Natural killer cell treated with Interleukin-12 subunit alpha and Interleukin-12 subunit beta and Interleukin-15 and Interleukin-18, amount 100 ng/mL, for 72 hours (primary cell): ENCODE data around the gene PDZD4. TPM values are rescaled to one million over a fixed set of nuclear protein-coding genes. Genes with fewer than 3 reads are reported as not detected.

ENCODE experiments used
- ATAC-seq, 2 donors: fragments of 150-1000 bp; cut with Tn5 transposase in 1 of 2; sonication (Bioruptor Pico), chemical (Tn5 transposase) in 1 of 2; 2 replicates each; pipeline ENCODE4 v1.10.0; 2021
- DNase-seq: peaks from one replicate; pipeline ENCODE4 v3.0.0; 2022; ENCODE audit warnings: low spot score
- H3K27ac Mint-ChIP-seq, 2 donors: 1 replicate in 1 of 2; 2 replicates in 1 of 2; pipeline ENCODE4 v1.8.0; 2022; ENCODE audit warnings: mixed read lengths in 2 of 2, mild to moderate bottlenecking in 1 of 2, moderate library complexity in 1 of 2
- H3K27me3 Mint-ChIP-seq, 2 donors: 1 replicate in 1 of 2; 2 replicates in 1 of 2; pipeline ENCODE4 v1.8.0; 2022; ENCODE audit warnings: mixed read lengths in 2 of 2
- H3K36me3 Mint-ChIP-seq: one replicate; pipeline ENCODE4 v1.8.0; 2022; ENCODE audit warnings: mixed read lengths
- H3K4me1 Mint-ChIP-seq, 2 donors: 1 replicate in 1 of 2; 2 replicates in 1 of 2; pipeline ENCODE4 v1.8.0; 2022; ENCODE audit warnings: low read depth in 2 of 2, mixed read lengths in 2 of 2, mild to moderate bottlenecking in 1 of 2
- H3K4me3 Mint-ChIP-seq: one replicate; pipeline ENCODE4 v1.8.0; 2022; ENCODE audit warnings: mixed read lengths
- H3K9me3 Mint-ChIP-seq: 2 replicates; pipeline ENCODE4 v1.8.0; 2022; ENCODE audit warnings: mixed read lengths
- total RNA-seq, 2 donors: library from RNA; stranded (reverse); gene quantifications; one replicate each; pipeline ENCODE4 v1.2.3, GENCODE V29; 2022

PDZD4 gene
- total RNA-seq, 2 donors from 2014 or later, result 2.2 to 2.7 TPM

GRCh38 chrX:153844509-153845082, 14.3 kb upstream of the PDZD4 start:
- no peaks in the 10 kb centered on the region for H3K4me1 Mint-ChIP-seq
- no peak overlapping the region for H3K27ac Mint-ChIP-seq
- H3K36me3 Mint-ChIP-seq, result no peaks in the 10 kb centered on the region
- ATAC-seq, result no peak
- no peak for DNase-seq
- H3K4me3 Mint-ChIP-seq, result no peak overlapping the region
- H3K27me3 Mint-ChIP-seq, result peaks cover 7 to 16% of the 10 kb centered on the region in 2 donors
- no peaks in the 10 kb centered on the region for H3K9me3 Mint-ChIP-seq

- Mint-ChIP-seq H3K4me3 (no peak overlapping the region), H3K4me1 (peaks cover 0 to 3% of the 10 kb centered on the region in 2 donors), H3K9me3 (no peaks in the 10 kb centered on the region), H3K27me3 (peaks cover 0 to 12% of the 10 kb centered on the region in 2 donors), H3K36me3 (no peaks in the 10 kb centered on the region), H3K27ac (no peak overlapping the region)
- ATAC-seq (no peak), DNase-seq (no peak)
Observed at GRCh38 chrX:153836921-153837320, 6.6 kb upstream of the PDZD4 start.

GRCh38 chrX:153832728-153833127, 2.4 kb upstream of the PDZD4 start:
- Mint-ChIP-seq H3K36me3 (no peaks in the 10 kb centered on the region), H3K9me3 (no peaks in the 10 kb centered on the region), H3K27me3 (peaks cover 0 to 8% of the 10 kb centered on the region in 2 donors), H3K4me3 (no peak overlapping the region), H3K27ac (no peak overlapping the region), H3K4me1 (peaks cover under 1 to 7% of the 10 kb centered on the region in 2 donors)
- DNase-seq, result no peak
- ATAC-seq, result peak in 1 of 2 donors; percentile 13

GRCh38 chrX:153831429-153832150, 1.2 kb upstream of the PDZD4 start:
- H3K27ac Mint-ChIP-seq, result no peak overlapping the region
- peaks cover 0 to 12% of the 10 kb centered on the region in 2 donors for H3K27me3 Mint-ChIP-seq
- peaks cover 11 to 14% of the 10 kb centered on the region in 2 donors for H3K4me1 Mint-ChIP-seq
- H3K36me3 Mint-ChIP-seq, result no peaks in the 10 kb centered on the region
- no peak for ATAC-seq
- DNase-seq, result no peak
- H3K9me3 Mint-ChIP-seq, result no peaks in the 10 kb centered on the region
- H3K4me3 Mint-ChIP-seq, result no peak overlapping the region

- H3K36me3 Mint-ChIP-seq, result no peaks in the 10 kb centered on the region
- peak; percentile 43 to 51 for ATAC-seq
- H3K4me3 Mint-ChIP-seq, result no peak overlapping the region
- DNase-seq, result no peak
- H3K9me3 Mint-ChIP-seq, result no peaks in the 10 kb centered on the region
- H3K4me1 Mint-ChIP-seq, result peaks cover 11 to 14% of the 10 kb centered on the region in 2 donors
- H3K27ac Mint-ChIP-seq, result no peak overlapping the region
- H3K27me3 Mint-ChIP-seq, result peaks cover 0 to 12% of the 10 kb centered on the region in 2 donors
Observed at GRCh38 chrX:153830640-153831428, 490 bp upstream of the PDZD4 start.

- Mint-ChIP-seq H3K9me3 (no peaks in the 10 kb centered on the region), H3K27ac (no peak overlapping the region), H3K4me3 (peak overlapping the region; percentile 69), H3K4me1 (peaks cover 15 to 19% of the 10 kb centered on the region in 2 donors), H3K36me3 (no peaks in the 10 kb centered on the region), H3K27me3 (peaks cover 0 to 9% of the 10 kb centered on the region in 2 donors)
- ATAC-seq, result no peak
- no peak for DNase-seq
Observed at GRCh38 chrX:153829549-153829798, 870 bp downstream of the PDZD4 start.

GRCh38 chrX:153828723-153829548, 1.4 kb downstream of the PDZD4 start:
- Mint-ChIP-seq H3K4me1 (peaks cover 15 to 23% of the 10 kb centered on the region in 2 donors), H3K4me3 (peak overlapping the region; percentile 69), H3K27me3 (peaks cover 0 to 9% of the 10 kb centered on the region in 2 donors), H3K9me3 (no peaks in the 10 kb centered on the region), H3K27ac (no peak overlapping the region), H3K36me3 (no peaks in the 10 kb centered on the region)
- no peak for DNase-seq
- ATAC-seq, result peak in 1 of 2 donors; percentile 40

GRCh38 chrX:153828308-153828707, 2.0 kb downstream of the PDZD4 start:
- Mint-ChIP-seq H3K27me3 (peaks cover 0 to 9% of the 10 kb centered on the region in 2 donors), H3K36me3 (no peaks in the 10 kb centered on the region), H3K27ac (no peak overlapping the region), H3K4me1 (peaks cover 15 to 27% of the 10 kb centered on the region in 2 donors), H3K9me3 (no peaks in the 10 kb centered on the region), H3K4me3 (peak overlapping the region; percentile 12)
- DNase-seq (no peak), ATAC-seq (no peak)

DNA sequence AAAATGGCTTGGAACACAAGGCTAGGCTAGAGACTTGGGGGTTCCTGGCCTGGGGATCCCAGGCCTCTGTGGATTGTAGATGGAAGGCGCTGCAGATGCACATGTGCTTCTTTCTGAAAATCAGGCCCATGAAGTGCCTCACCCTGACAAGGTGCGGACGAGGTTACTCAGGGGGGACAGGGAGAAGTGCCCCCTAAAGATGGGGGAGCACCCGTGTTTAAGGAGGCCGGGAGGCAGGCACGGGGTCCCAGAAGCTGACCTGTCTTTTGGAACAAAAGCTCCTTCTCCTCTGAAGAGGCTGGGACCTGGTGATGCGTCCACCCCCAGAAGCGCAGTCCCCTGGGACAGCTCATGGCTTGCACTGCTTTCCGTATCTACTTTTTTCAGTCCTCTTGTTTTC, 2.4 kb downstream of the PDZD4 start:
- Mint-ChIP-seq H3K27ac (peak overlapping the region; percentile 12 to 16), H3K27me3 (peaks cover 0 to 9% of the 10 kb centered on the region in 2 donors), H3K4me1 (peaks cover 15 to 27% of the 10 kb centered on the region in 2 donors), H3K9me3 (no peaks in the 10 kb centered on the region), H3K36me3 (no peaks in the 10 kb centered on the region), H3K4me3 (peak overlapping the region; percentile 12)
- DNase-seq (no peak), ATAC-seq (no peak)

- DNase-seq (no peak), ATAC-seq (no peak)
- Mint-ChIP-seq H3K36me3 (no peaks in the 10 kb centered on the region), H3K4me3 (peak overlapping the region; percentile 11), H3K9me3 (no peaks in the 10 kb centered on the region), H3K27me3 (peaks cover 0 to 6% of the 10 kb centered on the region in 2 donors), H3K4me1 (peaks cover 23 to 32% of the 10 kb centered on the region in 2 donors), H3K27ac (peak overlapping the region; percentile 12 to 16)
Observed at GRCh38 chrX:153827016-153827415, 3.3 kb downstream of the PDZD4 start.

DNA sequence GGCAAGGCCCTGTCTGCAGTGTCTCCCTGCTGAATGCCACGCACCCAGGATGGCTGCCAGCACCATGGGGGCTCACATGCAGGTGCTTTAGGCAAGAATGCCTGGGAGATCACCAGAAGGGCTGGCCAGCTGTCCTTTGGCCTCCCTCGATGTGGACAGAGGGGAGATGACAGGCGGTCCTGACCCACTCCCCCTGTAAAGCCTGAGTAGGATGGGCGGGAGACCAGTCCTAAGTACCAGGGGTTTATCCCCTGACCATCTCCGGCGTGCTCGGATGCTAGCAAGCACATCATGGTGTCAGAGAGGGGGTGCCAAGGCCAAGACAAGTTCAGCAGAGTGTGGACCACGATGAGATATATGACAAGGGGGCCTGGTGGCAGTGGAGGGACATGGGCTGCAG, 5.3 kb downstream of the PDZD4 start:
- H3K36me3 Mint-ChIP-seq, result no peaks in the 10 kb centered on the region
- DNase-seq, result no peak
- no peaks in the 10 kb centered on the region for H3K9me3 Mint-ChIP-seq
- no peak overlapping the region for H3K27ac Mint-ChIP-seq
- no peak for ATAC-seq
- peaks cover 28 to 44% of the 10 kb centered on the region in 2 donors for H3K4me1 Mint-ChIP-seq
- H3K27me3 Mint-ChIP-seq, result peaks cover 0 to 5% of the 10 kb centered on the region in 2 donors
- no peak overlapping the region for H3K4me3 Mint-ChIP-seq

- ATAC-seq (no peak), DNase-seq (no peak)
- H3K27ac Mint-ChIP-seq, result no peak overlapping the region
- H3K9me3 Mint-ChIP-seq, result no peaks in the 10 kb centered on the region
- H3K36me3 Mint-ChIP-seq, result no peaks in the 10 kb centered on the region
- H3K27me3 Mint-ChIP-seq, result peaks cover 0 to 5% of the 10 kb centered on the region in 2 donors
- H3K4me1 Mint-ChIP-seq, result peaks cover 28 to 44% of the 10 kb centered on the region in 2 donors
- no peak overlapping the region for H3K4me3 Mint-ChIP-seq
Observed at GRCh38 chrX:153824348-153824747, 6.0 kb downstream of the PDZD4 start.

DNA sequence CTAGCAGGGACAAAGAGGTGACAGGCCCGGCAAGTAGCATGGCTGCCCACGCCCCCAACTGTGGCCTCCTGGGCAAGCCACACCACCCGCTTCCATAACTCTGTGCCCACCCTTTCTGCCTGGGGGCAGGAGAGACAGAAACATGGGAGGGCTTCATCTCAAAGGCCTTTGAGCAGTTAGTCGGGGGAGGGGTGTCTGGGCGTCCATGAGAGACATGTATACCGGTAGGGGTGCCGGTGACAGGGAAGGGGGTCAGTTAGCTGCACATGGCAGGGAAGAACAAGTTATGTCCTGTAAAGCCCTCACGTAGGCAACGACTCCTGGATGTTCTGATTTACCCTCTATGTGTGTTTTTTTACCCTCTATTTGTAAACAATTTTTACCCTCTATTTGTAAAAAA, 9.3 kb downstream of the PDZD4 start:
- Mint-ChIP-seq H3K27me3 (no peaks in the 10 kb centered on the region), H3K4me3 (no peak overlapping the region), H3K9me3 (no peaks in the 10 kb centered on the region), H3K27ac (peak overlapping the region in 1 of 2 donors; percentile 50), H3K4me1 (peaks cover 28 to 50% of the 10 kb centered on the region in 2 donors), H3K36me3 (no peaks in the 10 kb centered on the region)
- DNase-seq (no peak), ATAC-seq (no peak)
